ENCODE data around the gene RAB4A. TPM values are rescaled to one million over a fixed set of nuclear protein-coding genes. Genes with fewer than 3 reads are reported as not detected.
"Not testable (repeated sequence)": the region's sequence is repeated elsewhere in the genome, so short reads cannot be mapped to it uniquely, and the experiment has no call there.

RAB4A gene
- total RNA-seq, 2 donors from 2014 or later, result 25.5 to 29.5 TPM

DNA sequence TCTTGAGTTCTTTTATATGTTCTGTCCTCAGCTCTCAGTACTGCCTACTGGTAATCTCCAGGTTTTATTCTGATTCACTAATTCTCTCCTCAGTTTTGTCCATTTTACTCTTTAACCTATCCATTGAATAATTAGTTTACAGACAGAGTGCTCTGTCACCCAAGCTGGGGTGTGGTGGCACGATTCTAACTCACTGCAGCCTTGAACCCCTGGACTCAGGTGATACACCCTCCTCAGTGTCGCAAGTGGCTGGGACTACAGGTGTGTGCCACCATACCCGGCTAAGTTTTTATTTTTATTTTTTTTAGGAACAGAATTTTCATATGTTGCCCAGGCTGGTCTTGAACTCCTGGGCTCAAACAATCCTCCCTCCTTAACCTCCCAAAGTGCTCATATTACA lies 14.0 kb downstream of the RAB4A start:
- ATAC-seq (ENCODE audit: insufficient number of reproducible peaks, low FRiP score, low read depth), result no peak
- H3K27me3 ChIP-seq (replicated peaks; ENCODE audit: insufficient read depth), result no peaks in the 10 kb centered on the region
- no peaks in the 10 kb centered on the region for H3K9me3 ChIP-seq
- H3K27ac ChIP-seq, result no peak overlapping the region
- no peak for TF ChIP-seq CTCF (IDR thresholded peaks at IDR 0.05)
- H3K4me3 ChIP-seq, result no peak overlapping the region
- DNase-seq (ENCODE audit: low spot score), result no peak
- H3K36me3 ChIP-seq, result no peaks in the 10 kb centered on the region
- H3K4me1 ChIP-seq (ENCODE audit: control insufficient read depth in 1 of 2, low read depth in 2 of 2), result peaks cover 5 to 20% of the 10 kb centered on the region in 2 donors

- peaks cover 5 to 17% of the 10 kb centered on the region in 2 donors for H3K4me1 ChIP-seq (ENCODE audit: control insufficient read depth in 1 of 2, low read depth in 2 of 2)
- H3K27ac ChIP-seq, result no peak overlapping the region
- ATAC-seq (ENCODE audit: insufficient number of reproducible peaks, low FRiP score, low read depth) (no peak), DNase-seq (ENCODE audit: low spot score) (no peak)
- TF ChIP-seq CTCF (IDR thresholded peaks at IDR 0.05), result no peak
- H3K4me3 ChIP-seq, result no peak overlapping the region
- H3K9me3 ChIP-seq, result no peaks in the 10 kb centered on the region
- no peaks in the 10 kb centered on the region for H3K27me3 ChIP-seq (replicated peaks; ENCODE audit: insufficient read depth)
- H3K36me3 ChIP-seq, result no peaks in the 10 kb centered on the region
These were observed 14.5 kb downstream of the RAB4A start for GRCh38 chr1:229285440-229285839.

GRCh38 chr1:229286099-229286766 lies 15.3 kb downstream of the RAB4A start:
- Histone ChIP-seq H3K27ac (no peak overlapping the region), H3K27me3 (replicated peaks; ENCODE audit: insufficient read depth) (no peaks in the 10 kb centered on the region), H3K36me3 (no peaks in the 10 kb centered on the region), H3K9me3 (no peaks in the 10 kb centered on the region), H3K4me1 (ENCODE audit: control insufficient read depth in 1 of 2, low read depth in 2 of 2) (peaks cover 0 to 10% of the 10 kb centered on the region in 2 donors), H3K4me3 (no peak overlapping the region)
- DNase-seq (ENCODE audit: low spot score), result no peak
- TF ChIP-seq CTCF (IDR thresholded peaks at IDR 0.05), result no peak
- ATAC-seq (ENCODE audit: insufficient number of reproducible peaks, low FRiP score, low read depth), result no peak

DNA sequence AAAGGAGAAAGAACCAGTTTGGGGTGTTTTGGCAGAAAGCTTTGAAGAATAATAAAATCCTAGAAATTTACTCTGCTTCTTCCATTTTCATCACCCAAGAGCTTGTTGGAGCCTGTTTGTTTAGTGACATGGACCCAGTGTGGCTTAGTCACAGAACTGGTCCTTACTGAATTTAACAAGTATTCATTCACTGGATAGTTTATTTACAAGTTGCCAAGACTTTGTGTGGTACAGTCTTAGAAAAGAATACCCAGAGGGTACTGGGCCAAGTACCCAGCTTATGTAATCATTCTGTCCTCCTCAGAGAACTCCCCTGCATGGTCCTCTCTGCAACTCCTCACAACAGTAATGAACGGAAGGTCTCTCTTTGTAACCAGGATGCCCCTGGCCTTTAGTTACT lies 16.4 kb downstream of the RAB4A start:
- no peak for TF ChIP-seq CTCF (IDR thresholded peaks at IDR 0.05)
- no peaks in the 10 kb centered on the region for H3K9me3 ChIP-seq
- H3K4me1 ChIP-seq (ENCODE audit: control insufficient read depth in 1 of 2, low read depth in 2 of 2), result peaks cover 0 to 10% of the 10 kb centered on the region in 2 donors
- no peak overlapping the region for H3K27ac ChIP-seq
- no peaks in the 10 kb centered on the region for H3K36me3 ChIP-seq
- DNase-seq (ENCODE audit: low spot score) (no peak), ATAC-seq (ENCODE audit: insufficient number of reproducible peaks, low FRiP score, low read depth) (no peak)
- no peak overlapping the region for H3K4me3 ChIP-seq
- no peaks in the 10 kb centered on the region for H3K27me3 ChIP-seq (replicated peaks; ENCODE audit: insufficient read depth)

DNA sequence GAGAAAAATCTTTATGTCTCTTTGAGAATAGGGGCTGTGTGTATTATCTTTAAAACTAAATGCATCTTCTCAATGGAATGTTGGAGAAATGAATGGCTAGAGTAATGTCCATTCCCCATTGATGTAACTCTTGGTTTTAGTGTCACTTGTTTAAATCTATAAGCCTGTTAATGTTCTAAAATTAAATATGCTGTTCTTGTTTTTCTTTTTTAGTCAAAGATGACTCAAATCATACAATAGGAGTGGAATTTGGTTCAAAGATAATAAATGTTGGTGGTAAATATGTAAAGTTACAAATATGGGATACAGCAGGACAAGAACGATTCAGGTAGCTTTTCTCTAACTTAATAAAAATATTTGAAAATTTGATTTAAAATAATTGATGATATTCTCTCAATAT lies 17.6 kb downstream of the RAB4A start:
- Histone ChIP-seq H3K4me1 (ENCODE audit: control insufficient read depth in 1 of 2, low read depth in 2 of 2) (peaks cover 0 to 5% of the 10 kb centered on the region in 2 donors), H3K4me3 (no peak overlapping the region), H3K36me3 (no peaks in the 10 kb centered on the region), H3K27me3 (replicated peaks; ENCODE audit: insufficient read depth) (no peaks in the 10 kb centered on the region), H3K9me3 (no peaks in the 10 kb centered on the region), H3K27ac (no peak overlapping the region)
- DNase-seq (ENCODE audit: low spot score) (no peak), ATAC-seq (ENCODE audit: insufficient number of reproducible peaks, low FRiP score, low read depth) (no peak)
- TF ChIP-seq CTCF (IDR thresholded peaks at IDR 0.05), result no peak

- H3K4me3 ChIP-seq; H3K9me3 ChIP-seq; H3K27ac ChIP-seq; H3K4me1 ChIP-seq (ENCODE audit: control insufficient read depth in 1 of 2, low read depth in 2 of 2); H3K36me3 ChIP-seq; ATAC-seq (ENCODE audit: insufficient number of reproducible peaks, low FRiP score, low read depth); H3K27me3 ChIP-seq (replicated peaks; ENCODE audit: insufficient read depth); DNase-seq (ENCODE audit: low spot score): not testable (repeated sequence)
These were observed 20.8 kb downstream of the RAB4A start for GRCh38 chr1:229291686-229292085.
